Kidney tubule cell (primary cell): Measurements from ENCODE around the gene GRK5.
"Not testable (repeated sequence)": the region's sequence is repeated elsewhere in the genome, so short reads cannot be mapped to it uniquely, and the experiment has no call there.

Experiments used
- DNase-seq: peaks from one replicate; pipeline ENCODE4 v3.0.0-alpha.2; 2018; ENCODE audit warnings: low spot score

Gene GRK5

DNA sequence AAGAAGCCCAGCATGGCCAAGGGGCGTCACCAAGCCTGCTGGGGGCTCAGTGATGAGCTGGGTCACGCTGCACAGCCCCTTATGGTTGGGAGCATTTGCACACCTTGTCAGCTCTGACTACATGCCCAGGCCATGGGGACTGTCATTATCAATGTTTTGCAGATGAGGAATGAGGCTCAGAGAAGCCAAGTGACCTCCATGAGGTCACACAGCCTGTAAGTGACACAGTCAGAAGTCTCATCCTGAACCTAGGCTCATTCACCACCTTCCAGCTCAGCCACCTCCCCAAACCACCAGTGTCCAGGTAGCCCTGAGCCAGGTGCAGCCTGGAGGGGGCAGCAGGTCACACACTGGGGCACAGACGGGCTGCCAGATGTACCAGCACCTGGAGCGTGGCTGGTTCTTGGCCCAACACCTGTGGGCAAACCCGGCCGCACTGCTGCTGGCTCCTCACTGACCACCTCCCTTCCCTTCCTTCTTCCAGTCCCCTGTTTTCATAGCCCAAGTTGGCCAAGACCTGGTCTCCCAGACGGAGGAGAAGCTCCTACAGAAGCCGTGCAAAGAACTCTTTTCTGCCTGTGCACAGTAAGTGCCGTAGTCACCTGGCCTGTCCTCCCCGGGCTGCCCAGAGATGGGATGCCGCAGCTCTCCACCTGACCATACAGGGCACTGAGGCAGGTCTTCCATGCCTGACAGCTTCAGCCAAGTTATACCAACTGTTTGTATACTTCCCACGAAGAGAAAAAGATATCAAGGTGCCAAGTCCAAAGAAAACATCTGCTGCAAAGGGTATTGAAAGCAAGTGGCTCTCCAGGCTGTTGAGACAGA, 215.5 kb downstream of the GRK5 start:
- DNase-seq = no peak

DNA sequence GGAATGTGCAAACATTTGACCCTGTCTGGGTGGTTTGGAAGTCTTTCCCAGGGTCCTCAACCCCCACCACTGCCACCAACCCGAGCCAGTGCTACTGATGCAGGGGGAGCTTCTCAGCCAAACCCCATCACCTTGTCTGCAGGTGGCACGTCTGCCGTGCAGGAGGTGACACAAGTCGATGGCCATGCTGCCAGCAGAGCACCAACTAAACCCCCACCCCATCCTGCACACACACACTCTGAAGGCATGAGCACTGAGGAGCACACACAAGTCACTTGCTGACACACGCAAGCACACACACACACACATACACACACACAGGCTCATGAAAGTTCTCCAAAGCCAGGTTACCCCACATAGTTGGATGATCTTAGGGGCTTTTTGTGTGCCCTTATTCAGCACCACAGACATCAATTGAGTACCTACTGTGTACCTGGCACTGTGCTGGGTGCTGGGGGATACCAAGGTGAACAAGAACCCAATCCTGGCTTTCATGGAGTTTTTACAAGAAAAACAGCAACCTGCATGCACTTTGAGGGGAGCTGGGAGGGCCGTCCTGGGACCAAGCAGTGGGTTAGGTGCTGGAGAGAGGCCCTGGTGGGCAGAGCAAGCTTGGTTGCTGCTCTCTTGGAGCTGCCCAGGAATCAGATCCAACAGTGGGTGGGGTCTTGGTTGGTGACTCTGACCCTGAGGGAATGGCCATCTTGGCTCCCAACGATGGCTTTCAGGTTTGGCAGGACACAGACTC, 216.3 kb downstream of the GRK5 start:
- DNase-seq = no peak

DNA sequence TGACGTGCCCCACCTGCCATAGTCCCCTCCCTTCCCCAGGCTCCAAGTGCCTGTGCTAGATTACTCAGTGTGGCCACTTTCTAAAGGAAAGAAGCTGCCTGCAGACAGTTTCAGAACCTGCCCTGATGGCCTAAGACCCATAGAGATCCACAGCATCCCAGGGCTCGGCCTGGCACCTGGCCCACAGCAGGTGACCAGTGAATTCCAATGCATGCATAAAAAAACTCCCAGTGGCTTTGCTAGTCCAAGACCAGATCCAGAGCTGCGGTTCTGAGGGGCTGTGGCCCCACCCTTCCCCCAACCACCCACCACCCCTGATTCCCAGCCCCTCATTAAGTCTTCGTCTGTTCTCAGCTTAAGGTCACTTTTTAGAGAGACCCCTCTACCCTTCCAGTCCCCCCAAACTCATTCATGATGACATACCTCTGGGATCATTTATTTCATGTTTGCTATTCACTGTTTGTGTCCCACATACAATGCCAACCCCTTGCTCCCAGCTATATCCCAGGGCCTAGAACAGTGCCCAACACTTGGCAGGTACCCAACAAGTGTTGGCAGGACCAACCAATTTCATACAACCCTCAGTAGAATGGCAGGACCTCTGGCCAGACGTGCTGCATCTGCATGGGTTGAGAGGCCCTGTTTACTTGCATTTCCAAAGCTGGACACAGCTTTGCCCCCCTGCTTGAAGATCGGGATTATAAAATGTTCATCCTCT, 217.0 kb downstream of the GRK5 start:
- DNase-seq = no peak

DNA sequence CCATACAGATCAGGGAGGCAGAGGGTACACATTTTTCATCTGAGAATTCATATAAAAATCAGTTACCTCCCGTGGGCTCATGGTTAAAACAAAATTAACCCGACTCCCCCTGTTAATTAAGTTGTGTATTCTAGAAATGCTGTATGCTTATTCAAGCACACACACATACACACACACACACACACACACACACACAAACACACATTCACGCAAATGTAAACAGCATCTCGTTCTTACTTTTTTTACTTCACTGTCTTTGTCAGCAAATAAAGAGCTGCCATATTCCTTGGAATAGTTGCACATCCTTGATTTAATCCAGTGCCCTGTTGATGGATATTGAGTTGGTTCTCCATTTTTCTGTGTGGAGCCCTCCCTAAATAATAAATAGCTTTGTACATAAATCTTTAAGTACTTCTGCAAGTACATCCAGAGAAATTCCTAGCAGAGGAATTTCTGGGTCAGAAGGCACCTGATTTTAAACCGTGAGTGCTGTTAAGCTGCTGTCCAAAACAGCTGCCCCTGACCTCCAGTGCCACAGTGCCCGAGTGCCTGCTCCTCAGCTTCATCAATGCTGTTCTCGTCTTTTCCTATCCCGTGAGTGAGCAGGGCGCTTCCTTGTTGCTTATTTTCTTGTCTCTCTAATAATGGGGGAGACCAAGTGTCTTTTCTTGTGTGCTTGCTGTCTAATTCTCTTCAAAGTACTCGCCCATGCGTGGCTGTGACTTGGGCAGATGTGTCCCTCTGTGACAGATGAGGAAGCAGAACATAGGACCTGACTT, 217.9 kb downstream of the GRK5 start:
- DNase-seq = no peak

DNA sequence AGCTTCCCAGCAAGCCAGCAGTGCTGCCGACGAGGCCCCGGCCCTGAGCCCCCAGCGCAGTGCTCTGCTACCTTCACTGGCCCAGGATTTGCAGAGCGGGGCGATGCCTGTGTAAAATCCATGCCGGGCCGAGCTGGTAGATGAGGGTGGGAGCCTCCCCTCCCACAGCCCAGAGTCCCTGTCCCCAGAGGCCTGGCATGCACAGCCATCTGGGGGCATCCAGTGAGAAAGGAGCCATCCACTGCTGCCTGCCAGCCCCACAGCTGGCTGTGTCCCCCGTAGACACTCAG, 218.5 kb downstream of the GRK5 start:
- DNase-seq = no peak

DNA sequence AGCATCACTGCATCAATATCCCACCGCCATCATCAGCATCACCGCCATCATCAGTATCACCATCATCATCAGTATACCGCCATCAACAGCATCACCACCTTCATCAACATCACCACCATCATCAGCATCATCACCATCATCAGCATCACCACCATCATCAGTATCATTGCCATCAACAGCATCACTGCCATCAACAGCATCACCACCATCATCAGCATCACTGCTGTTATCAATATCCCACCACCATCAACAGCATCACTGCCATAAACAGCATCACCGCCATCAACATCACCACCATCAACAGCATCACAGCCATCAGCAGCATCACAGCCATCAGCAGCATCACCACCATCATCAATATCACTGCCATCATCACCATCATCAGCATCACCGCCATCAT, 219.3 kb downstream of the GRK5 start:
- no peak for DNase-seq

DNA sequence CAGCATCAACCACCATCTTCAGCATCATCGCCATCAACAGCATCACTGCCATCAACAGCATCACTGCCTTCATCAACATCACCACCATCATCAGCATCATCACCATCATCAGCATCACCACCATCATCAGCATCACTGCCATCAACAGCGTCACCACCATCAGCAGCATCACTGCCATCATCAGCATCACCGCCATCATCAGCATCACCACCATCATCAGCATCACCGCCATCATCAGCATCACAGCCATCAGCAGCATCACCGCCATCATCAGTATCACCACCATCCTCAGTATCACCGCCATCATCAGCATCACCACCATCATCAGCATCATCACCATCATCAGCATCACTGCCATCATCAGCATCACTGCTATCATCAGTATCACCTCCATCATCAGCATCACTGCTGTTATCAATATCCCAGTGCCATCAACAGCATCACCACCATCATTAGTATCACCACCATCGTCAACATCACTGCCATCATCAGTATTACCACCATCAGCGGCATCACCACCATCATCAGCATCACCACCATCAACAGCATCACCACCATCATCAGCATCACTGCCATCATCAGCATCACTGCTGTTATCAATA, 220.0 kb downstream of the GRK5 start:
- no peak for DNase-seq

DNA sequence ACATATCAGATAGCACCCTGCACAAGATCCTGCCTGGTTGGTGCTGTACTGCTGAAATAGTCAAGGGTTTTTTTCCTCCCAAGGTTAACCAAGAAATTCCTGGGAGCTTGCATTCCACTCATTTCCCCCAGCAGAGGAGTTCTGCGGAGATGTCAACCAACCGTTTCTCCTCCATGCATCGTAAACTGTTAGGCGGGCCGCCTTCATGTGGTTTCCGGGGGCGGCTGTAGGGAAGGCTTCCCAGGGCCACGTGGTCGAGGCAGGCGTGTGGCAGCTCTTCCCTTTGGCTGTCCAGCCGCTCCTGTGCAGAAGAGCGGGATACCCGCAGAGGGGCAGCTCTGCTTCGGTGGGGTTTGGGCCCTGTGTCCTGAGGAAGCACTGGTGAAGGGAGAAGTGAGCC, 221.4 kb downstream of the GRK5 start:
- peak; percentile 58 for DNase-seq

DNA sequence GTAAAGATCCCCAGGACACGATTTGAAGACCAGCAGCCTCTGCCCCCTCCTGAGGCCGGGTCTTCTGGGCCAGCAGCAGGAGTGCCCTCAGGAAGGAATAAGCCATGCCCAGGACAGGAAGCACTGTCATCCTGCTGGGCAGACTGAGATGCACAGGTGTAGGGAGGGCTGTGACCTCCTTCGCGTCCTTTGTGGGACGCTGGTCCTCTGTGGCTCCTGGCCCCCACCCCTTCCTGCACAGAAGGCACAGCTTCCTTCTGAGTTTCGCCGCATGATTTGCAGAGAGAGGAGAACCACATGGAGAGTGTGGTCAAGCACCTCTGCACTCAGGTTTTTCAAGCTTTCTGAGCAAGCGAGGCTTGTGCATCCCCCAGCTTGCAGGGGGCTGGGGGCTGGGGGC, 222.4 kb downstream of the GRK5 start:
- DNase-seq = no peak

DNA sequence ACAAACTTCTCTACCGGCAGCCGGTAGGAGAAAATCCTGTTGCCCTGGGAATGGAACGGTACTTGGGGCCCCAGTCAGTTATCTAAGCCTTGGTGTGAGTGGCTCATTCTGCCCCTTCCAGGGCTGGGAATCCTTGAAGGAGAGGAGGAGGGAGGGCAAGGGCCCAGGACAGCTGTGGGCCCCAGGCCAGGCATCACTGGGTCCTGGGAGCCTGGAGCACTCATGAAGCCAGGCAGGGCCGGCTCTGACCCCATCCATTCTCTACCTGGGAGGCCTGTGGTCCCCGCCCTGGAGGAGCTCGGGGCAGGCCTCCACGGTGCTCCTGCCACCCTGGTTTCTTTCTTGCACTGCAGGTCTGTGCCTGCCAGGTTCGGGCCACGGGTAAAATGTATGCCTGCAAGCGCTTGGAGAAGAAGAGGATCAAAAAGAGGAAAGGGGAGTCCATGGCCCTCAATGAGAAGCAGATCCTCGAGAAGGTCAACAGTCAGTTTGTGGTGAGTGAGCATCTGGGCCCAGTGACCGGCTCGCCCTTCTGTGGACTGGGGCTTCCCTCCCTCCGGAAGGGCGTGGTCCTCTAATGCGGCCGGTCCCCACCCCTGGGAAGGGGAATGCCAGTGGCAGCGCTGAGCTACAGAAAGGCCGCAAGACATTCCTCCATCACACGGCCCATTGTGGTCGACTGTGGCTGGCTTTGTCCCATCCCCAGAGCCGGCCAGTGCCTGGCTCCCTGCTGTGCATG, 223.8 kb downstream of the GRK5 start:
- no peak for DNase-seq

DNA sequence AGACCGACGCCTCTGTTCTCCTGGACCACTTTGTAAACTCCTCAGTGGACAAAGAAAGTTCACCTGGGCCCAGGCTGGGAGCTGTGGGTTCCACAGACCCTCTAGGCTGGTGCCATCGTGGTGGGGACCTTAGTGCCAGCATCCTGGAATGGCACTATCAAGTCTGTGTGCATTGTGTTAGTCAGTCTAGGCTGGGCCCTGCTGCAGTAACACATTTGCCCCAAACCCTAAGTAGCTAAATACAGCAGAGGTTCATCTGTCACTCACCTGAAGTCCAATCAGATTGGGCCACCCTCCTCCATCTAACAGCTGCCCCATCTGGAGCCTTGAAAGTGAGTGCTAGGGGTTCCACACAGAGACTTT, 224.4 kb downstream of the GRK5 start:
- no peak for DNase-seq

DNA sequence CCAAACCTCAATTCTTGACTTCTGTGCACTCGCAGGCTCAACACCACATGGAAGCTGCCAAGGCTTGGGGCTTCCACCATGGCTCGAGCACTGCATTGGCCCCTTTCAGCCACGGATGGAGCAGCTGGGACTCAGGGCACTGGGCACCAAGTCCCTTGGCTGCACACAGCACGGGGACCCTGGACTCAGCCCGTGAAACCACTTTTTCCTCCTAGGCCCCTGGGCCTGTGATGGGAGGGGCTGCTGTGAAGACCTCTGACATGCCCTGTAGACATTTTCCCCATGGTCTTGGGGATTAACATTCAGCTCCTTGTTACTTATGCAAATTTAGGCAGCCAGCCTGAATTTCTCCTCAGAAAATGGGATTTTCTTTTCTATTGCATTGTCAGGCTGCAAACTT, 227.6 kb downstream of the GRK5 start:
- DNase-seq = not testable (repeated sequence)

DNA sequence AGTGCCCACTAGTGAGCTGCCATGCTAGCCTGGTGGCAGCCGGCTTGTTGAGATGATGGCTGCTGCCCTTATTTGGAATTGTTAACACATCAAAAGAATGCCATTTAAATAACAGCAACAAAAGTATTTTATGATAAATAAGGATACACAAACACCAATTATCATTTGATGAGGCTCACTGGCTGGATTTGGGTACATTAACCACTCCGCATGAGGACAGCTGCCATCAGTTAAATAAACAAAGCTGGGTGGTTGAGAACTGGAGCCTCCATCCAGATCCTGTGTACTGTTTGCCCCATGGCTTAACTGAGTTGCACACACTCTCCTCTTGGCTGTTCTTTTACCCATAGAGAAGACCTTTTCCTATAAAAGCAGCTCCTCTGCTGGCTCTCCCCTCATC, 231.3 kb downstream of the GRK5 start:
- no peak for DNase-seq

DNA sequence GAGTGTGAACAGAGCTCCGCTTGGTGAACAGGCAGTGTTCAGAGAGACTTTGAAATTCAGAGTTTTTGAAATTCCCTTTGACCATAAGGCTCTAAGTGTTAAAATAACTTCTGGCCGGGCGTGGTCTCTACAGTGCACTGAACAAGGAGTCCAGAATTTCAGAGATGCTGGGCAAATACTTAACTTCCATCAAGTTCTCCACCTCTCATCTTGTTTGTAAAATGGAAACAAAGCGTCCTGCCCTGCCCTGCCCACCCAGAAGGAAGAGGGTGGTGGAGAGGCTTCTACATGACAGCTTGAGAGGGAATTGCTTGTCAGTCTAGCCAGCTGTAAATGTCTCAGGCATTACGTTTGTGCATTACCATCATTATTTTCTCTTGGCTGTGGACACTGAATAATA, 232.6 kb downstream of the GRK5 start:
- no peak for DNase-seq

DNA sequence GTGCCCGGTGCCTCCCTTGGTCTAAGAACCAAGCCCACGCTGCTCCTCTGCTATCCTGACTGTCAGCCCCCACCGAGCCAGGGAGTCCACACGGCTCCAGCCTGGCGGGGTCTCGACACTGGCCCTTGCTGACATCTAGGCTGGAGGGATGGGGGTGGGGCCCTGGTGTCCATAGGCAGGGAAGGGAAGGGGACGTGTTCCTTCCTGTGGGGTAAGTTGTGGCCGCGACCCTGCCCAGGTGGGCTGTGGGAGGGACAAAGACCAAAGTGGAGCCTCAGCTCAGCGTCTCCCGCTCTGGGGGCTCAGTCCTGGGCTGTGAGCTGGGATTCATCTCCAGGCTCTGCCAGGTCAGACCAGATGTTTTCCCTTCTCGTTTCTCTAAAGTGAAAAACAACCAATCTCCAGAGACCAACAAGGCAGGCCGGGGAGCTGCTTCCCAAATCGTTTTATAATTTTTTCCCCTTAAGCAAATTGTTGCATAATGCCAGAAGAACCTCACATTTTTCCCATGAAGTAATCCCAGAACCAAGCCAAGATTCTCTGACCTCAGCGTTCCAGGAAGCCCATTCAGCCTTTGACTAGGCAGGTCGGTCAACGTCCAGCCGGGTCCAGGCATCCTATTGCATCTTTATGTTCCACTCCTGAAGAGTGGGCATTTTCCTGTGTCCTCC, 233.9 kb downstream of the GRK5 start:
- DNase-seq = peak; percentile 7

DNA sequence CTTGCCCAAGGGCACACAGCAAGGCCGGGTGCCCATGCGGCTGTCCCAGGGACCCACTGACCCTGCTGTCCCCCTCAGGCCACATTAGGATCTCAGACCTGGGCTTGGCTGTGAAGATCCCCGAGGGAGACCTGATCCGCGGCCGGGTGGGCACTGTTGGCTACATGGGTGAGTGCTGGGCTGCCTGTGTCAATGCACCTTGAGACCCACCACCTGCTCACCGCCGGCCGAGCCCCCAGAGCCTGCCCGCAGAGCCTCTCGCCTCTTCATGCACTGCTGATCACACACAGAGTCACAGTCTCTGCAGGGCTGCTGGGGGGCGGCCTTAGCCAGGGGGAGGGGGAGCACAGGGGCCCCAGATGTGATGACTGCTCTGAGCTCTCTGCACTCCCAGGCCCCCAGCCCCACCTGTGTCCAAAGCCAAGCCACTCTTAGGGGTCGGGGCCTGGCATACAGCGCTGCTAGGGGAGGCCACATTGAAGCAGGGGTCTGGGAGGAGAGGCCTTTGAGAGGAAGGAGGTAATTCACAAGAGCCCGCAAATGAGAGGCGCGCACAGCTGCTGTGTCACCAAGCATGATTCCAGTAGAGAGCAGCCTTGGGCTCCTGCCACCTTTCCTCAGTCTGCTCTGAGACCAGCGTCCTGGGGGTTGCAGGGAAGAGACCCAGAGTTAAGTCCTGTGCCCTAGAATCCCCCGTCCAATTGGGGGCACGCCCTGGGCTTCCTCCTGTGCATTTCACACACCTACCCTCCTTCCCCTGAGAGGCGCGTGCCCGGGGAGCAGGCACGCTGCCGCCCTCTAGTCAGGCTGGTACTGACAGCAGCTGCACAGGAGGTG, 234.8 kb downstream of the GRK5 start:
- DNase-seq = no peak

DNA sequence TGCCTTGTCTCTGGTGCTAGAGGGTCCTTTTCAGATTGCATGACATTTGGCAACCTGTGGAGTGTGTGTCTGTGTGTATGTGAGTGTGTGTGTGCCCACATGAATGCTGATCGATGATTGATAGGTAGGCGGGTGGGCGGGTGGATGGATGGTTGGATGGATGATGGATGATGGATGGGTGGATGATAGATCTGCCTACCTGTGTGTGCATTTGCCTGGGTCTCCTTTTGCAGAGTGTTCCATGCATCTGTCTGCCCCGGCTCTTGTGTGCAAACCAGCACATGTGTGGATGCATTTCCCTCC, 235.3 kb downstream of the GRK5 start:
- no peak for DNase-seq

DNA sequence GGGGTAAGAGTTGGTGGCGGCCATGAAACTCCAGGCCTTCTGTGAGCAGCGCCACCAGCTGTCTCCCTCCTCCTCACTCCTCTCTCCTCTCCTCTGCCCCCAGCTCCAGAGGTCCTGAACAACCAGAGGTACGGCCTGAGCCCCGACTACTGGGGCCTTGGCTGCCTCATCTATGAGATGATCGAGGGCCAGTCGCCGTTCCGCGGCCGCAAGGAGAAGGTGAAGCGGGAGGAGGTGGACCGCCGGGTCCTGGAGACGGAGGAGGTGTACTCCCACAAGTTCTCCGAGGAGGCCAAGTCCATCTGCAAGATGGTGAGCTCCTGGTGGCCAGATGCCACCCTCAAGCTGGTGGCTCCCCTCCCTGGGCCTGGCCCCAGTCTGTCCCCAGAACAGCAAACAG, 236.1 kb downstream of the GRK5 start:
- DNase-seq = no peak

DNA sequence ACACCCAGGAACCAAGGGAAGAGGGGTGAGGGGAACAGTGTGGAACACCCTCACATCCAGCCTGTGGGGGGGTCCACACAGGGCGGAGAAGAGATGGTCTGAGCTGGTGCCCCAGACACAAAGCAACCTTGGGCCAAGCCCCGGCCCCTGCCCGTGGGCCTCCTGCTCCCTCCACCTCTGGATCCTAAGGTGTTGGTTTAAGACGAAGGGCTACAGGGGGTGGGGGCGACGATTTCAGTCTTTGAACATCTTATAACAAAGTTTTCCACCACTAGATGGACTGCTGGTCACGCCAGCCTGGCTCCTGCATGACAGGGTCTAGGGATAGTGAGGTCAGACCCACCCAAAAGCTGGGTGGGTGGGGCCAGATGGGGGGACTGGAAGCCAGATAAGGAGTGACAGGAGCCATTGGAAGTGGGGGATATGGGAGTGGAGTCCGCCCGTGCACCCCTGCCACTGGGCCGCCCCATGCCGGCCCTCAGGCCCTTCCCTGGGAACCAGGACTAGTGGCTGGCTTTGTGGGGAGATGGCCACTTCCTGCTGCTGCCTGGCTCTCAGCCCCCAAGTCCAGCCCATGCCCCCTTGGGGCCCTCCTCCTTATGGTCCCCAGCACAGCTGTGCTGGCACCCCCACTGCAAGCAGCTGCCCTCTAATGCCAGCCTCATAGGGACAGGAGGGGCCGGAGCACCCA, 236.7 kb downstream of the GRK5 start:
- DNase-seq = no peak
